Dermis blood vessel endothelial cell (primary cell): ENCODE results near the gene NME3. TPM values are rescaled to one million over a fixed set of nuclear protein-coding genes. Genes with fewer than 3 reads are reported as not detected.

Experiments
- DNase-seq: peaks from one replicate; pipeline ENCODE4 v3.0.0; 2010
- total RNA-seq: library from RNA; depleted of rRNA; stranded (reverse); fragments of >200 nt; gene quantifications from 2 replicates; pipeline ENCODE4 v1.2.3, GENCODE V29; 2014

Gene NME3
- total RNA-seq, 1 donor from 2014 or later: 87.3 TPM

DNA sequence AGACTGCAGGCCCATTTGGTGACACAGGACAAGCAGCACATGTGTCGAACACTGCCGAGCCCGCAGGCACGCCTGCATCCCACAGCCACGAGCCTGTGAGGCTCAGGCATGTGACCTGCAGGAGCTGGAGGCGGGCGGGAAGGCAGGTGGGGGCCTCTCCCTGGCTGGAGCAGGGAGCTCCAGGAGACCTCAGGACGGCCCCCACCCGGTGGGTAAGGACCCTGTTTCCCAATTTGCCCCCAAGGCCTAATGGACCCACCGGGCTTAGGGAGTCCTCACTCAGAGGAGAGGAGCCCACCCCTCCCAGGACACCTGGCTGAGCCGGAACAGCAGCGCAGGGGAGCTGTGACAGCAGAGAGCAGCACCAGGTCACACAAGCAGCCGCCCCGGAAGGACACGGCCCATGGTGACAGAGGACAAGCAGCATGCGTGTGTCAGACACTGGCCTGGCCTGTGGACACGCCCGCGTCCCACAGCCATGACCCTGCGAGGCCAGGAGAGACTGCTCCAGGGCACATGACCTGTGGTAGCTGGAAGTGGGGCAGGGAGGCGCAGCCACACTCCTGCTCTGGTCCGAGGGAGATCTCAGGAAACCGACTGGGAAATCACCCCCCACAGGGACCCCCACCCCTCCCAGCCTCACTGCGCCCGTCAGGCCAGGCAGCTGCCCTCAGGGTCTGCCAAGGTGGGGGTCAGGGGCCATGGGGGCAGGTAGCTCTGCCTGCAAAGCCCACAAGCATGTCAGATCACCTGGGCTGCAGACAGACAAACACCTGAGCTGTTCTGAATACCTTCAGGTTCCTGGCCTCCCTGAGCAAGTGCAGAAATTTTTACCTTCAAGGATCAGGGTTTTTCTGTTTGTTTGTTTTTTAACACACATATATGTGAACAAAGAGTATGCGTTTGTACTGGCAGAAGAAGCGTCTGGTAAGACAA lies 8.7 kb upstream of the NME3 start:
- no peak for DNase-seq

DNA sequence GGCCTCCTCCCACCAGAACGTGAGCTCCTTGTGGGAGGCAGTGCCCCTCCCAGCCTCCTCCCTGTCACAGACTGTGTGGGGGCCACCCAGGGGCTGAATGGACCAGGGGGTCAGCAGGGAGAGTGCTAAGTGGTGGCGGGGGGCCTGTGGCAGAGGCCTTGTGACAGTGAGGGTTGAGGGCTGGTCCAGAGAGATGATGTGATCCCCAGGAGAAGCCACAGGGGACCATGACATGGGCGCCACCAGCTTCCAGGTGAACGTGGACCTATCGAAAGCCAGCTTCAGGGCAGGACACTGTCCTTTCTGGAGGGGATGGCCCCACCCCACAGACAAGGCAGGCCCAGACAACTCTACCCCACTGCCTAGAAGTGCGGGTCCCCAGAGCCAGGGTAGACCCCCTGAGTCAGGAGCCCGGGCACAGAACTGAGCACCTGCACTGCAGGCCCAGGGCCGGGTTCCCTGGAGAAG lies 7.9 kb upstream of the NME3 start:
- no peak for DNase-seq

DNA sequence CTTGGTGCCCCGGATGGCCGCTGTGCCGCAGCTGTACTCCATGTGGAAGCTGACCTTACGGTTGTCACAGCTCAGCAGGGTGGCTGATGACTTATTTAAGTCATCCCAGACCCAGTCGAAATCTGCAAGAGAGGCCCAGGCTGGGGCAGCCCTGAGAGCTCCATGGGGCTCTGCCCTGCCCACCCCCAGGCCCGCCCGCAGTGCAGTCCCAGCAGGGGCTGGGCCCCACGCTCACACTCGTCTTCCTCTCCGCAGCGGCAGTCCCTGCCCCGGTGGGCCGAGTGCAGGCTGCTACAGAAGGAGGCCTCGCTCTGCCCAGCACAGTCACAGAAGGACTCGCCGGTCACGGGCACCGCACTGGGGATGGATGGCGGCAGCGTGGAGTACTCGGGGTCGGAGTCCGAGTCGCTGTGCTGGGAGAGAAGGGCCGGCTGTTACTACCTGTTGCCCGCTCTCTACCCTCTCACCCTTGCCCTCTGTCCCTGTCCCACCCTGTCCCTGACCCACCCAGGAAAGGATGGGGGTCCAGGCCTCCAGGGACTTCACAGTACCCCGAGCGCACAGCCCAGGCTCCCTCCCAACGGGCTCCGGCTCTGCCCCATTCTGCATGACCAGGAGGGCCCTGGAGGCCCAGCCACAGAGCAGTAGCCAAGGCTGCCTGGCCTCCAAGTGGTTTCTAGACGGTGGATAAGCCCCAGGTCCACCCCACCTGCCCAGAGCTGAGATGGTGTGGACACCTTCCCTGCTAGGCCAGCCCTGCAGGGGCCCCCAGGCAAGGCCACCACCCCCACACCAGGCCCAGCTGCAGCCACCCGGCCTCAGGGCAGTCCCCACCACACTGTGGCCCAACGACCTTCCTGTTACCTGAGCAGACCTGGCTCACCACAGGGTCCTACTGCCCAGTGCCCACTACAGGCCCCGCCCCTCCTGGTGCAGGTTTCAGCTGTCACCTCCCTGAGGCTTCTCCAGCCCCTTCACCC lies 7.1 kb upstream of the NME3 start:
- no peak for DNase-seq

DNA sequence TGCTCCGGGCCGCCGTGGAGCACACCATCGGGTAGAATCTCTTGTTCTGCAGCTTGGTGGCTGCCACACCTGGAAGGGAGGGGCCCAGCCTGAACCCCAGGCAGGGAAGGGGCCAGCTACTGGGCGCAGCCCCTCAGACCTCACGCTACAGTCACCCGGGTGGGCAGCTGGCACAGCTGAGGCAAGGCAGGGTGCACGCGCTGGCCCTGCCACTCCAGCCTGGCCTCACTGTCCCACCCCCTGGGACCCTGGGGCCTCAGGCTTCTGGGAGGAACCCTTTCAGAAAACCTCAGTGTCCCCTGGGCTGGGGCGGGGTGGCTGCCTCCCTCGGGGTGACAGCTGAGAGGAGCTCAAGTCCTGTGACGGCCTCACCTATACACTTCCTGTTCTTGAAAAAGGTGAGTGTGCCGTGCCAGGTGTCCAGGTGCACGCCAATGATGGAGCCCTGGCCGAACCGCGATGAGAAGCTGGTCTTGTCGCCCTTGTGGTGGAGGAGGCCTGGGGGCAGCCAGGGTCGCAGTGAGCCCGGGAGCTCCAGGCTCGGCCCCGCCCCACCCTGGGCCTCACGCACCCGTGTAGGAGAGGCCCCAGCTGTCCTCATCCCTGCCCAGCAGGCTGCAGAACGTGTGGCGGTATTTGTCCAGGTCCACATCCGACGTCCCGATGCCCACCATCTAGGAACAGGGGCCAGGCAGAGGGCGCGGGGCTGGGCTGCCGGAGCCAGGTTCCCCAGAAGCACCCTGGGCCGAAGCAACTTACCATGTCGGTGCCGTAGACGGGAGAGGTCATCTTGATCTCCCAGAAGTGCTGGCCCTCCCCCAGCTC lies 6.2 kb upstream of the NME3 start:
- no peak for DNase-seq

DNA sequence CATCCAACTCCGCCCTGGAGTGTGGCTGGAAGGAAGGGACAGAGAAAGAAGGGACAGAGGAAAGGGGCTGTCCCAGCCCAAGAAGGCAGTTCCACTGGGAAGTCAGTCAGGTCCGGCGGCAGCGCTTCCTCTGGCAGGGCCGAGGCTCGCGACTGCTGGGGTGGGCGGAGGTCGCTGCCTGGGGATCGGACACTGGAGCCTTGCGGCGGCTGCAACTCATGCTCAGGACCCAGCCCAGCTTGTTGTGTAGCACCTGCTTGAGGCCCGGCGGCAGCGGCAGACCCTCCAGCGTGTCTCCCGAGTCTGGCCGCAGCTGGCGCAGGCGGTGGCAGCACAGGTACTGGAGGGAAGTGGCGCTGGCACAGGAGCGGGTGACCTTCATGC lies 5.6 kb upstream of the NME3 start:
- DNase-seq: no peak

DNA sequence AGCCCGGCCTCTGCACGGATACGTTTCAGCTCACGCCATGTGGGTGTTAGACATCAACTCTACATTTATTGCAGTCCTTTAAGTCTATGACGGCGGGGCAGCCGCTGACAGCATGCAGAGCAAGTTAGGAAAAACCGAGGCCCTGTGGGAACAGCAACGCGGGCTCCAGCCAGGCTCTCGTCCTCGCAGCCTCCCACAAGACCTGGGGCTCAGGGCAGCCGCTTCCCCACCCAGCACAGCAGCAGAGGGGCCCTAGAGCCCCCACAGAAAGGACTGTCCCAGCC lies 5.3 kb upstream of the NME3 start:
- DNase-seq: no peak

DNA sequence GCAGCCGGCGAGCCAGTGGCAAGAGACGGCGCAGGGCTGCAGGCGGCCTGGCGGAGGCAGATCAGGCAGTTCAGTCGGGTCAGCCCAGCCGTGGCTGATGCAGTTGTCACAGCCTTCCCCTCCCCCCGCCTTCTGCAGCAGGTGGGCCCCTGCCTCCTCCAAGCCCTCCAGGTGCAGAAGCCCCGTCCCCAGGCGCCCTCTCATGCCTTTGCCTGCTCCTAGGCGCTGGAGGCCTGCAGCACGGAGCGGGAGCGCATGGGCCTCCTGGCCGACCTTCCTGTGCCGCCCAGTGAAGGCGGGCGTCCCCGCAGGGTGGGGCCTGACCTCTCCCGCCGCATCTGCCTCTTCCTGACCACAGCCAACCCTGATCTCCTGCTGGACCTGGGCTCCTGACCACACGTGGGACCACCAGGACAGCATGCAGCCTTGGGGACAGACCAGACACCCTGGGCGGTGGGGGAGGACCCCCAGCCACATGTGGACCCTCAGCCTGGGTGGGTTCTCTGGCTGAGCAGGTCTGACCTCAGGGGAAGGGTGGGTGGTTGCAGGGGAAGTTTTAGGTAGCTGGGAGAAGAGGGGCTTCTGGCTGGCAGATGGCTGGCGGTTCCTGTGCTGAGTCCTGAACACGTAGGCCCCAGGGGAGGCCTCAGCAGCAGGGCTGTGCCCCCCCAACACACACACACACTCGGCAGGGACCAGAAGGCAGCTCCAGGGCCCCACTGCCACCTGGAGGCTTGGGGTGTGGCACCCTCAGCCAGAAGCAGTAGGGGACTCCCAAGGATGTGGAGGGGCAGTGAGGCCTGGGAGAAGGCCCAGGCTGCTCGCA lies 4.7 kb upstream of the NME3 start:
- DNase-seq: no peak

DNA sequence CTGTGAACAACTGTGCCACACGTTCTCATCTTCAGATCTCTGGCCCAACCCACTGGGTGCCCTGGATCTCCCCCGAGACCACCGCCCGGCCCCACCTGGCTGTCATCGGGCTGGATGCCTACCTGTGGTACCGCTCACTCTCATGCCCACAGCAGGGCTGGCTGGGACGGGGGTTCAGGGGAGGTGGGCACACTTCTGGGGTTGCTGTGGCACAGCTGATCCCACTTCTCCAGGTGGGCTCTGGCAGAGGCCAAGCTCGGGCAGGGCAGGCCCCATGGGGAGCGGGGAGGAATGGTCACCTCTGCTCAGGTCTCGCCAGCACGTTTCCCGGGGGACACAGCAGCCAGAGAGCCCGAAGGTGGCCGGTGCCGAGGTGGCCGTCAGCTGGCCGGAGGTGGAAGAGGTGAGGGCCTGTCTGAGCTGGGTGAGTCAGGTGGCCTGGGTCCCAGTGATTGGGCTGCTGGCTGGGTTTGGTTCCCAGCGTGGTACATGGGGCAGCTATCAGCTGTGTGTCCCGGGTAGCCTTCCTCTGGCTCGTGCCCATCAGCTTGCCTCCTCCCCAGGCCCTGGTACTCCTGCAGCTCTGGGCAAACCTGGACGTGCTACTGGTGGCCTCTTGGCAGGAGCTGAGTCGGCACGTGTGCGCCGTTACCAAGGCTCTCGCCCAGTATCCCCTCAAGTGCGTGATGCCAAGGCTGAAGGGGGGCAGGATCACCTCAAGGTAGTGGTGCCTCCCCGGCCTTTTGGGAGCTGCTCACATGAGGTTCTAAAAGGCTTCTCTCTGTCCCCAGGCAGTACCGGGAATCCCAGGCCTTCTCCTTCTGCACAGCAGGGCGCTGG lies 3.9 kb upstream of the NME3 start:
- DNase-seq: no peak

DNA sequence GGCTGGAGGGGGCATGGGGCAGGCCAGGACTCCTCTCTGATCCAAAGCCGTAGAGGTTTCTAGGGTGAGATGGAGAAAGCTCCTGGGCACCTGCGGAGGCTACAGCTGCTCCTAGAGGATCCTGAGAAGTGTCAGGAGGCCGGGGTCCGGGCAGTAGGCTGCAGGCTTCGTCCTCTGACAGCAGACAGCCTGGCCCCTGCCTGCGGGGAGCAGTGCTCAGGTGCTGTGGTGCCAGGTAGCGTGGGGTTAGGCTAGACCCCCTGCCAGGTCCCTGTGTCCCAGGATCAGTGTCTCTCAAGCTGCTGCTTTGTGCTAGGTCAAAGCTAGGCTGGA lies 3.1 kb upstream of the NME3 start:
- no peak for DNase-seq

DNA sequence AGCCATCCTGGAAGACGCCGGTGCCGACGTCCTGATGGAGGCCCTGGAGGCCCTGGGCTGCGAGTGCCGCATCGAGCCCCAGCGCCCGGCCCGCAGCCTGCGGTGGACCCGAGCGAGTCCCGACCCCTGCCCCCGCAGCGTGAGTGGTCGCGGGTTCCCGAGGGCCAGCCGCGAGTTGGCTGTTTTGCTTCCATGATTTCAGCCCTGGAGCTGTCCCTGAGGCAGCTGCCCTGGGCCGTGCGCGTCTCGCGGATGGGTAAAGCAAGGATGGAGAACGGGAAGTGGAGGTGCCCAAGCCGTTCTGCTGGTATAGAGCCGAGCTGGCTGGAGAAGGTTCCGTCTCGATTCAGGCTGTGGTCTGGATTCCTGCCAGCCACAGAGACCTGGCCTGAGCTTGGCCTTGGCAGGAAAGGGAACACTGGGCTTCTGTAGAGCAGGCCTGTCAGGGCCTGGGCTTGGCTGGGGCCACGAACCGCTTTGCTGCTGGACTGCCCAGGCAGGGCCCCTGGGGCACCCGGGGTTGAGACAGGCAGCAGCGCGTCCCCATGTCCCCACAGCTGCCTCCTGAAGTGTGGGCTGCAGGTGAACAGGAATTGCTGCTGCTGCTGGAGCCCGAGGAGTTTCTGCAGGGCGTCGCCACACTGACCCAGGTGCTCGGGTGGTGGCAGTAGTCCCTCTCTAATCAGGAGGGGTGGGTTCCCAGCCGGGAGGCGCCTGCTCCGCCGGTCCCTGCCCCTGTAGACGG lies 2.5 kb upstream of the NME3 start:
- peak; percentile 41 for DNase-seq

- peak; percentile 89 for DNase-seq
Measured at GRCh38 chr16:1772908-1773702, 1.8 kb upstream of the NME3 start, which contains the start of gene MRPS34. Gene MRPS34, minus strand, starts transcription at chr16:1773134. Its CDS starts 15 bp downstream, at chr16:1773119.

DNA sequence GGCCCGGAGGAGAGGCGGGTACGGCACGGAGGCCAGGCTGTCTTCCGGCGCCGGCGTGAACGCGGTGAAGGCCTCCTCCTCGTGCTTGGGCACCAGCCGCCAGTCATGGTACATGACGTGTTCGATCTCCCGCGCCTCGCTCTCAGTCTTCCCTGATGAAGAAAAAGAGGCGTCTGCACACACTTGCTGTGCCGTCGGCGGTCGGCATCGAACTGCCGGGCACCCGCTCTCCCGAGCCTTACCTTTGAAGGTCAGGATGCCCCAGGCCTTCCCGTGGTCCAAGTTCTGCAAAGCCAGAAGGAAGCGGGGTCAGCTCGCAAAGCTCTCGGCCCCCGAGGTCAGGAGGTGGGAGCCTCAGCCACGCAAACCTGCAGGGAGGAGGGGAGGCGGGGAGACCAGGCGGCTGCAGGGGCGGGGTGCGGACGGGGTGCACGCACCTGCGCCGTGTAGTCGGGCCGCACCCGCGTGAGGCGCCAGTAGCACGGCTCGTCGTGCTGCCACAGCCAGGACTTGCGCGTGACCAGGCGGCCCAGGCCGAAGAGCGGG lies 1.1 kb upstream of the NME3 start, which contains the start of gene EME2:
Gene EME2, plus strand, starts transcription at position 449 of the 546 bp plus-strand sequence. CDS start 418 bp downstream, outside the sequence.
- DNase-seq: peak; percentile 42

DNA sequence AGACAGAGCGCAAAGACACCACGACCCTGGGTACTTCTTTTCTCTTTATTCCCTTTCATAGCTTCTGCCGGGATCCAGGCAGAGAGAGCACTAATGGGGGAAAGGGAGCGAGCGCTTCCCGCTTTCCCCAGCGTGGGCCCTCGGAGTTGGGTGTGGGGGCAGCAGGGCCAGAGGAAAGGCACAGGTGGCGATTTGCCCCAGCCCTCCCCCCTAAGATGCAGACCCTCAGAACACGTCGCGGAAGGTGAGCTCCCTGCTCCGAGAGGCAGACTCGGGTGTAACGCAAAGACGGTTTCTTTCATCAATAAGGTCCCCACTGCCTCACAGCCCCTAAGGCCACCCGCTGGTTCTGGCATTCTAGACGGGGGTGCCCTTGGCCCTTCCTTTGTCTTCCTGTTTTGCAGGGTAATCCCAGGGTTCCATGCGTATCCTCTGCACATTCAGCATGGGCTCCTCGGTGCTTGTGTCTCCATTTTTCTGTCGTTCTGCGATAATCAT lies 570 bp upstream of the NME3 start:
- DNase-seq: no peak

DNA sequence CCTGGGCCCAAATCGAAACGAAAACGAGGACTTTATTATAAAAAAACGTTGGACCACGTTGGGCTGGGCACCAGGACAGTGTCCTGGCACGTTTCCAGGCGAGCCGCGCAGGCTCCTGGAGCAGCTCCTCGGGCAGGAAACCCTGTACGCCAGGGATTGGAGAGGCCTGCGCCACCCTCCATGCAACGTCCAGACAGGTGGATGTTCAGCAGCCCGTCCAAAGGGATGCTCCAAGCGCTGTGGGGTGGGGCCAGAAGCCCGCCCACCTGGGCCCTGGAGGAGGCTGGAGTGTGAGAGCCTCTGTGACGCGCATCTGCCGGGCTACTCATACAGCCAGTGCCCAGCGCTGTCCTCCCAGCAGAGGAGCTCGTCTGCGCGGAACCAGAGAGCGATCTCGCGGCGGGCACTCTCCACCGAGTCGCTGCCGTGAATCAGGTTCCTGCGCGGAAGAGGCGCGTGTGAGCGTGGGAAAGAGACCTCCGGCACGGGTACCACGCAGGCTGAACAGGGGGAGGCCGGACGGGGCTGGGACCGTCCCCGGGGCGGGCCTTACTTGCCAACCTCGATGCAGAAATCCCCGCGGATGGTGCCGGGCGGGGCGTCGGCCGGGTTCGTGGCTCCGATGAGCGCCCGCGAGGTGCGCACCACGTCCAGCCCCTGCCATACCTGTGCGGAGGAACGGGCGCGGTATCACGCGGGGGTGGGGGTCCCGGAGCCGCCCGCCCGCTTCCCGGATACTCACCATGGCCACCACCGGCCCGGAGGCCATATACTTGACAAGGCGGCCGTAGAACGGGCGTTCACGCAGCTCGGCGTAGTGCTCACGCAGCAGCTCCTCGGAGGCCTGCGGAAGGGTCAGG lies 785 bp downstream of the NME3 start:
- peak; percentile 74 for DNase-seq

DNA sequence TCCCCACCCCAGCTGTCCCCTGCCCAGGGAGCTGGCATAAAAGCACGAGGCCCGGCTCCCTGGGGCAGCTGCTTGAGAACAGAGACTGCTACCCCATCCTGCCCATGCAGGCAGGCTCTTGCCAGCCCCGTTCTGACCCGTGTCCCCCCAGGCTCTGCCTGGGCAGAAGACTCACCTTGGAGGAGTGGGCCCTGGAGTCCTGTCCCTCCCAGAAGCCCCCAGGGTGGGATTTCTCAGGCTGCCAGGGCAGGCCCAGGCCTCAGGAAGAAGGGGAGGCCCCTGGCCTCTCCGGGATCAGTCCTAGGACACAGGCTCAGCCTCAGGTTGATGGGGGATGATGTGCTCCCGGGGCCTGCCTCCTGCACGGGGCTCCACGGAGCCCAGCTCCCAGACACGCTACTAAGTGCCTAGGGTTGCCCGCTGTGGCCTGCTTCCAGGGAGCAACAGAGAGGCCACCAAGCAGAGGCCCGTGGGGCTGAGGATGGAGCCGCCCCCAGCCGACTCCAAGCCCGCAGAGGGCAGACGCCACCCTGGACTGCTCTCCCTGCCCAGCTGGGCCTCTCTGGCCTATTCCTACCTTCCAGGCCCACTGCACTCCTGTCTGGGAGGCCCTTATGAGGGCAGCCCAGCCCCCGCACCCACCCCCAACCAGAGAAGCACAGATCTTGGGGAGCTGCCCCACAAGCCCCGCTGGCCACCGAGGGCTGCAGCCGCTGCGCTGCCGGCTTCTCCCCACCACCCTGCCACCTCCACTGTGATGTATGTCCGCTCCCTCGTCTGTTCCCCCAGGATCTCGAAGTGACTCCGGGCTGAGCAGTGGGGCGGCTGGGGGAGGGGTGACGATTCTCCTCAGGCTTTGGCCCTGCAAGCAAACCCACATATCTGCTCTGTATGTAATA lies 1.7 kb downstream of the NME3 start:
- DNase-seq: no peak

GRCh38 chr16:1768767-1769401 lies 2.5 kb downstream of the NME3 start:
- DNase-seq: no peak
